Body of pancreas (tissue), 4 donors: ENCODE data around the gene GPC4.

Source experiments
- POLR2A ChIP-seq, 3 donors: fragments of 450-650 bp; IDR thresholded peaks; one replicate each; pipeline ENCODE4 v1.6.1; 2016; ENCODE audit warnings: antibody characterized with exemption in 3 of 3, mild to moderate bottlenecking in 2 of 3
- TF ChIP-seq, protein P1 (sequence below), 7 experiments: fragments of 450-650 bp in 4 of 7; fragments of 200-600 bp in 3 of 7; sonication (generic) in 3 of 7; IDR thresholded peaks; one replicate each; pipeline ENCODE4 v1.5.1; 2016 to 2019; ENCODE audit warnings: antibody characterized with exemption in 7 of 7

DNA sequence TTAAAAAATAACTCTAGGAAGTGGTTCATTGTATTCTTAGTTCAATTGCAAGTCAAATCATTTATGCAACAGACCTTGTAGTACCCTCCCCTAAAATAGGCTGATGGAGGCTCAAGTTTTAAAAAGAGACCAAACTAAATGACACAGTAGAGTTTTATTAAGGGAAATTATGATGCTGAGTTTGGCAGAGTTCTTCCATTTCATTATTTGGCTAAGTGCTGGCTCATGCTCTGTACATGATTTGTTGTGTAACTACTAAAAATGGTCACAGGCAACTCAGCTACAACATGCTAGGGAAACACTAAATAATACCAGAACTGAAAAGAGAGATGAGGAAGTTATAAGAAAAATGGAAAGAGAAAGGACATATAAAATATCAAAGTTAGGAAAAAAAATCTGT is 101.0 kb downstream of the GPC4 start:
- no peak for TF ChIP-seq POLR2A (IDR thresholded peaks at IDR 0.05)
- TF ChIP-seq, protein P1, sequence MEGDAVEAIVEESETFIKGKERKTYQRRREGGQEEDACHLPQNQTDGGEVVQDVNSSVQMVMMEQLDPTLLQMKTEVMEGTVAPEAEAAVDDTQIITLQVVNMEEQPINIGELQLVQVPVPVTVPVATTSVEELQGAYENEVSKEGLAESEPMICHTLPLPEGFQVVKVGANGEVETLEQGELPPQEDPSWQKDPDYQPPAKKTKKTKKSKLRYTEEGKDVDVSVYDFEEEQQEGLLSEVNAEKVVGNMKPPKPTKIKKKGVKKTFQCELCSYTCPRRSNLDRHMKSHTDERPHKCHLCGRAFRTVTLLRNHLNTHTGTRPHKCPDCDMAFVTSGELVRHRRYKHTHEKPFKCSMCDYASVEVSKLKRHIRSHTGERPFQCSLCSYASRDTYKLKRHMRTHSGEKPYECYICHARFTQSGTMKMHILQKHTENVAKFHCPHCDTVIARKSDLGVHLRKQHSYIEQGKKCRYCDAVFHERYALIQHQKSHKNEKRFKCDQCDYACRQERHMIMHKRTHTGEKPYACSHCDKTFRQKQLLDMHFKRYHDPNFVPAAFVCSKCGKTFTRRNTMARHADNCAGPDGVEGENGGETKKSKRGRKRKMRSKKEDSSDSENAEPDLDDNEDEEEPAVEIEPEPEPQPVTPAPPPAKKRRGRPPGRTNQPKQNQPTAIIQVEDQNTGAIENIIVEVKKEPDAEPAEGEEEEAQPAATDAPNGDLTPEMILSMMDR (IDR thresholded peaks at IDR 0.05), result no peak
